Measurements from ENCODE around the gene SHOC2.
A peak's percentile ranks its signal among the peaks of the same experiment; 100 is the strongest.

SHOC2 gene

DNA sequence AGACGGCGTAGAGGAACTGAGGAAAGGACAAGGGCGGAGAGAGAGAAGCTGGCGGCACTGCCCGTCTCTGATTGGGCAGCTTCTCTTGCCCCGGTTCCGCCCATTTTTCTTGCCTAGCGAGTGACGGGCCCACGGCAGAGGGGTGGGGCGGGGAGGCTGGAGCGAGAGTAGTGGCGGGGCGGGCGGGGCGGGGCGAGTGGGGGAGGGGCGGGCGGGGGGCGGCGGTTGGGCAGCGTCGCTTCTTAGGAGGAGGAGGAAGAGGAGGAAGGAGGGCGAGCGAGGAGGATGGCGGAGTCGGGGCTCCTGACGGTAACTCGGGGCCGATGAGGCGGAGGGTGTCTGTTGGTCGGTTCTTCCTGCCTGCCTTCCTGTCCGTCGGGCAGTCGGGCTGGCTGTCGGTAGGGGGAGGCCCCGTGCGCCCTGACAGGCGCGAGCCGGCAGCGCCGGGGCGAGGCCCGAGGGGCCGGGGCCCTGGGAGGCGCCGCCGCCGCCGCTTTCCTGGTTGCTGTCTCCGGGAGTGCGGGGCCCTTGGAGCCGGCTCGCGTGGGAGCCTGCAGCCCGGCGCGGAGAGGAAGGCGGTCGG, at the start of gene SHOC2:
Gene SHOC2 (plus strand): TSS at position 256 of the 583 bp plus-strand sequence. CDS start 44,755 bp downstream, outside the sequence.
- no peak for DNase-seq

DNA sequence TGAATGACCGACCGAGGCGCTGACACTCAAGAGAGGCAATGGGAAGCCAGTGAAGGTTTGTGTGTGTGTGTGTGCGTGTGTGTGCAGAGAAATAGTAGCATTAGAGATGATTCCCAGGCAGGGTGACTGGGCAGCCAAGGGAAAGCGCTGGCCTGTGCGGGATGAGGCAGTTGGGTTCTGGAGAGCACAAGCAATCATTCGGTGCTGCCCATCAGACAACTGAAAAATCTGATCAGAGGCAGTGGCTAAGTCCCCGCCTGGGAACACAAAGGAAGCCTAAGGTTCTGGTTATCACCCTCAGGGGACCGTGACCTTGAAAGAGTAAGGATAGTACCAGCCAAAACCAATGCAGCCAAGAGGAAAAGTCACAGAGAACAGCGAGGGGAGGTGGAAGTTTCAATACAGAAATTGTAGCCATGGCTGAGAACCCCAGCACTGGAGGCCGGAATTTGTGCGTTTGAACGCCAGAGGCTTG, 48.5 kb upstream of the SHOC2 start:
- DNase-seq, result no peak

DNA sequence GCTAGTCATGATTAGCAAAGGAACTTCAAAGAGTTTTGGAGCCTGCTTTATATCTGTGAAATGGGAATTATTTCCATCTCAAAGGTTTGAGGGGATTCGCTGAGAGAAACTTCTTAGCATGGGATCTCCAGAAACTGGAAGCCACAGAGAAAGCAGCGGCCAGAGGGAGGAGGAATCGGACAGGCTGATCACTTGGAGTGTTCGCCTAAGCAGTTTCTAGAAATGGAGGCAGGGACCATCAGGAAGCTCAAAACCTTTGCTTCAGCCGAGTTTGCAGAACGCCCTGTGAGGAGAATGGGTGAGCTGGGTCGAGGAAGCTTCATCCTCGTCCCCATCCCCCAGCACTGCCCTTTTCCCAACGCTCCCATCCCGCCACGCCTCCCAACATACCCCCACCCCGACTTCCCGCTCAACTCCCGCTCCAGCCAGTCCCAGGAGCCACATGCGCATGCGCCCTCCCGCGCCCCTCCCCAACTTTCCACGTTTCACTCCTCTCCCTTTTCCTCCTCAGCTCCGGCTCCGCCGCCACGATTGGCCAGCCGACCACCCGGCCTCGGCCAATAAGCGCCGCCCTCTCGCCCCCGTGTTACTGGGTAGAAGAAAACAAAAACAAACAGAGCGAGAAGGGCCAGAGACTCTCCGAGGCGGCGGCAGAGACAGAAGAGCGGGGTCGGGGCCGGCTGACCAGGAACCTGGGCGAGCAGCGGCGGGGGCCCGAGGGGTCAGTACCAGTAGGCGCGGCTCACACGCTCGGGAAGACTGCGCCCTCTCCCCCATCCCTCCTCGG, 47.9 kb upstream of the SHOC2 start, which contains the start of gene PDCD4:
Gene PDCD4 (plus strand): TSS at position 631 of the 787 bp plus-strand sequence. CDS start 4,100 bp downstream, outside the sequence.
- DNase-seq, result peak; percentile 45

DNA sequence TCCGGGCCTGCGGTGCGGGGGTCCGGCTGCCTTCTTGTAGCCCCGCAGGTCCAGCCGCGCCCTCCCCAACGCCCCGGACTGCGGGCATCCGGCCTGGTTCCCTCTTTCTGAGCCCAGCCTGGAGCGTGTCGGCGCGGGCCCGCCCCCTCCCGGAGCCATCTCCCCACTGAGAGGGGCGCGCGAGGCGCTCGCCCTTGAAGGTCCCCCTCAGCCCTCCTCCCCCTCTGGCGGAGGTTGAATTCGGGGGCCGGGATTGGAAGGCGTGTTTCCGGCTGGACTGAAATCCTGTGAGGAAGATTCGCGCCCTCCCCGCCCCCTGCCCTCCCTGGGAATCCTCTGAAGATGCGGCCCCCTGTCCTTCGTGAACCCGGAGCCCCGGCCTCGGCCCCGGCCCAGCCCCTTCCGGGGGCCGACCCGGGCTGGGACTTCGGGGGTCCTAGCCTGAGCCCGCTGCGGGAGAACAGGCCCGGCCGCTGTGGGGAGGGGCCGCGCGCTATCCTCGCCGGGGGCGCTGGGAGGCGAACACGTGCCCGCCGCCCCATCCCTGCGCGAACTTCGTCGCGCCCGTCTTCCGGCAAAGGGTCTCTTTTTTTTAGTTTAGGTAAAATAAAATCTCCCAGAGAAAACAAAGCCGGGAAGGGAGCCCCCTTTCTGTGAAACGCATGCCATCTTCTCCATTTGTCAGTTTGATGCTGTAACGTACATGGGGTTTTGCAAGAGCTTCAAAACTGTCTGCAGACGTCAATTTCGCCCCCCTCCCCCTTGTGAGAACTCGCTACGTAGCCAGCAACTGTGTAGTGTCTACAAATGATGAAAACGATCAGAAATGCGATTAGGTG, 47.0 kb upstream of the SHOC2 start:
- DNase-seq, result peak; percentile 42

DNA sequence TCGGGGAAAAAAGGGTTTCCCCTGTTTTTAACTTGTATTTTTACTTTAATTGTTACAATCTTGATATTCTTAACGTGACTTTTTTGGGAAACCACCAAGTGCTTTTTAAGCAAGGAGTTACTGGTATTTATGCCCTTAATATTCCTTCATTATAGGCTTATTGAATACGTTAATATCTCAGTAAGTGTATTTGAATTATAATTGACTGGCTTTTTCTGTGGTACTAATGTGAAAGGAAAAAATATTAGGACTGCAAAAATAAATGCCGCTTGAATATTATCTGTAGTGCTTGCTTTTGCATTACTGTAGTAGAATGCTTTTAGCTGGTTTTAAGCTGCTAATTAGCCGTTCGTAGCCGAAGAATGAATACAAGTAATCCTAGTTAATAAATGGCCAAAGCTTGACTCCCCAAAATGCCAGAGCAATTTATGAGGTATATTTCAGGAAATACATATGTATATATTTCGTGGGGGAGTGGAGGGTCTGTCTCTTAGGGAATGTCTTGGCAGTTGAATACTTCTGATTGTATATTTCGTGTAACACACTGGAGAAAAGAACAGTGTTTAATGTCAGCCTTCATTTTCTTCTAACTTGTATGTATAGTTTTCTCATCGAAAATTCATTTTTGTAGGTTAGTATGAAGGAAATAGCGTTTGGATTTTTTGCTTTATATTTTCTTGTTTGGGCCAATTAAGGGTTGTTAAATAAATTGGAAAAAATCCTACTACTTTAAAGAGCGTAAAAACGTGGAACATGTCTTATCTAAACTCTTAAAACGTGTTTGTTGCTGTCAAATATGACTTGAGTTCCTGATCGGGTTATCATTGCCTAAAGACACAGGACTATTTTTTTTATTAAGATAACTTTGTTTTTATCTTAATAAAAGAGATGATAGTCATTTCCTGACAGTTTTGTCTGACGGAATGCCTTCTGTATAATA, 46.1 kb upstream of the SHOC2 start:
- no peak for DNase-seq

DNA sequence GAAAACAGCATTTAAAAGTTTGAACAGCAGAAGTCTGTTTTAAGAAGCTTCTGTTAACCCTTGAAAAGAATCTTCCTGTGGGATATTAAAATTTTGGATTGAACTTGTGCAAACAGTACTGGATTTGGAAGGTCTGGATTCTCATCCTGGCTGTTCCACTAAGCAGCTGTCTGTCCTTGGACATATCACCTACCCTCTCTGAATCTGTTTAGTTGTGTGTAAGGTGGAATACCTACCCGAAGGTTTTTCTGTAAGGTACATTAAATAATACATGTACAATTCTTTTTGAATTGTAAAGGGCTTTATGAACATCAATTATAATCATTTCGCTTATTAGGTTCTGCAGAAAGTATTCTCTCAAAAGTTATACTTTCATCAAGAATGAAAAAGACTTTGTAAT, 45.5 kb upstream of the SHOC2 start:
- DNase-seq, result no peak

DNA sequence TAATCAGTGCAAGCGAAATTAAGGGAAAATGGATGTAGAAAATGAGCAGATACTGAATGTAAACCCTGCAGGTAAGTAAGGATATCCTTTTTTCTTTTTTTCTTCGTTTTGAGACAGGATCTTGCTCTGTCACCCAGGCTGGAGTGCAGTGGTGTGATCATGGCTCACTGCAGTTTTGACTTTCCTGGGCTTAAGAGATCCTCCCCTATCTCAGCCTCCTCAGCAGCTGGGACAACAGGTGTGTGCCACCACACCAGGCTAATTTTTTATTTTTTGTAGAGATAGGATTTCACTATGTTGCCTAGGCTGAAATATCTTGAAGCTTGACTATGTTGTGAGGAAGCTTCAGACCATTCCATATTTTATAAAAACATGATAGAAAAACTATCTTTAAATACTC, 43.4 kb upstream of the SHOC2 start:
- no peak for DNase-seq

DNA sequence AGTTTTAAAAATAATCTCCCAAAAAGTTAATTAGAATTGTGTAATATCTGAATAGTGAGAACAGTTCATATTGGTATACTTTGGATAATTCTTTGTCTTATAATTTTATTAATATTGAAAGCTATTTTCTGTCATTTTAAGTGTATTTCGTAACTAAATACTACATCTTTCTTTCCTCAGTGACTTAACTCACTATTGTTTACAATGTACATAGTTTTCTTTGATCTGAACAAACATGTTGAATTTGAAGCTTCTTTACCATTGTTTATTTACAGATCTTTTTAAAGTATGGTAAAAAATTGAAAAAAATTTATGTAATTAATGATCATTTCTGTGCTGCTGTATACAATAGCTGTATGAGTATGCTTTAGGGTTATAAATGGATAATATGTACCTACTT, 42.6 kb upstream of the SHOC2 start:
- DNase-seq, result no peak

DNA sequence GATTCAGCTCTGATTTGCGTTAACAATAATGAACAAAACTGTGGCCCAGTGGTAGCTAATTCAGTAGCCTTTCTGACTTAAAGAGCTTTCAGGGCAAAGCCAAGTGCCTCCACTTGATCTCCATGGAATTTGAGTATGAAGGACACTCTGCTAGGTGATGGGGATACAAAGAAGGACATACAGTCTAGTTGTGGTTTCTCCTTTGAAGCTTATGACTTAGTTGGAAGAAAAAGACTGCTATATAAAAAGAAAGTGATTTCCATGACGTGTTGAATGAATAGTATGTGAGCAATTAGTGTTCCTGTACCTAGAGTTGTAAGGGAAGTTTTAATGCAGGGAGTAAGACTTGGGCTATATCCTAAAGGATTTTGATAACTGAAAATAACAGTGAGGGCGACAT, 39.4 kb upstream of the SHOC2 start:
- no peak for DNase-seq

DNA sequence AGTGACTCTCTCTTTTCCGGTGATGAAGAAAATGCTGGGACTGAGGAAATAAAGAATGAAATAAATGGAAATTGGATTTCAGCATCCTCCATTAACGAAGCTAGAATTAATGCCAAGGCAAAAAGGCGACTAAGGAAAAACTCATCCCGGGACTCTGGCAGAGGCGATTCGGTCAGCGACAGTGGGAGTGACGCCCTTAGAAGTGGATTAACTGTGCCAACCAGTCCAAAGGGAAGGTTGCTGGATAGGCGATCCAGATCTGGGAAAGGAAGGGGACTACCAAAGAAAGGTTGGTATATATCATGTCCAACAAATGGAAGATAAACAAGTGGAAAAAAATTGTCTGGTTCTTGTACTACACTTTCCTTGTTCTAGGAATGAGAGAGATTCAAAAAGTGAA, 38.2 kb upstream of the SHOC2 start:
- no peak for DNase-seq

DNA sequence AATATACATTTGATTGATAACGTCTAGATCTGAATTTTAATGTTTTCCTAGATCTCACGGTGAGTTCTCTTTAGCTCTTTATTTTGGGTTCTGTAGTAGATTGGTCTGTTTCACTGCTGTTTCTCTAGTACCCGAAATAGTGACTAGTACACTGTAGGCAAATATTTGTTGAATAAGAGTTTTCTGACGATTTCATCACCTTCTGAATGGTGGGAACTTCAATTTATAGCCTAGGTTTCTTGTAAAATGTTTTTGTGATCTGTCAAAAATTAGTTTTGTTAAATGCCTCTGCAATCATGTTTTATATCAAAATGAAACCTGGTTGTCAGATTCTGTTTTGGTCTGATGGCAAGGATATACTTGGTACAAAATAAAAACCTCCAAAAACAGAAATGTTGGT, 37.5 kb upstream of the SHOC2 start:
- no peak for DNase-seq

DNA sequence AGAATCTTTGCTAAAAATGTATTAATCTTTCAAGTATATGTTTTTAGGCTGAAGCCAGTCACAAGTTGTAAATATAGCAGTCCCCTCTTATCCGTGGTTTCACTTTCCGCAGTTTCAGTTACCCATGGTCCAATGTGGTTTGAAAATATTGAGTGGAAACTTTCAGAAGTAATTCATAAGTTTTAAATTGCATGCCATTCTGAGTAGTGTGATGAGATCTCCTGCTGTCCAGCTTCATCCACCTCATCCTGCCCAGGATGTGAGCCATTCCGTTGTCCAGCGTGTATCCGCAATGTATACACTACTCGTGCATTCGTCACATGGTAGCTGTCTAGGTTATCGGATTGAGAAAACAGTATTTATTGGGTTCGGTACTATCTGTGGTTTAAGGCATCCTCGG, 35.5 kb upstream of the SHOC2 start:
- no peak for DNase-seq

DNA sequence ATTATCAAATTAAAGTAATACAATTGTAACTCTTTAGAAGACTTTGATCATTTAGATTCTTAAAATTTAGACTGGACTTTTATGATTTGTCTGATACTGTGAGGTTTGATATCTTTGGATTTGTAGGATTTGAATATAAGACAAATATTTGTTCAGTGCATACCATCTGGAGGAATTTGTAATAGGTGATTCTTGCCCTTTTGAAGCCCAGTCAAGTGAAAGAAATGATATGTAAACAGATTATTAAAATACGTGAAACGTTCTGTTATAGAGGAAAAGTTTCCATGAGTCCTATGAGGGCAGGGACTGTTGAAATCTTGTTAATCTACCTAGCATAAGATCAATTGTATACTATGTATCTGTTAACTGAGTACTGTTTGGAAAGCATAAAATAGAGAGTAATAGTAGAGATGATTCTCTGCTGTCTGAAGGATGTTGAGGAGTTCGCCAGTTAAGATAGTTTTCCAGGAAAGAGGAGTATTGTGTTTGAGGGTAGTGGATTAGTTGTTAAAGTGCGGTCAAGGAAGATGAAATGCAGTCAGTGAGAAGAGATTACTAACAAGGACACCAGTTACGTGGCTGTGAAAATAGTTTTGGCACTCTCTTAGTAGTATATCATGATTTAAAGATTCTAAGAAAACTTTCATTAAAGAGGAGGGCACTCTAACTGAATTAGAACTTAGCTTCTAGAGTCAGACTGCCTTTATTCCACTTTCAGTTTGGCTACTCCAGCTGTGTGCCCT, 33.3 kb upstream of the SHOC2 start:
- DNase-seq, result no peak

DNA sequence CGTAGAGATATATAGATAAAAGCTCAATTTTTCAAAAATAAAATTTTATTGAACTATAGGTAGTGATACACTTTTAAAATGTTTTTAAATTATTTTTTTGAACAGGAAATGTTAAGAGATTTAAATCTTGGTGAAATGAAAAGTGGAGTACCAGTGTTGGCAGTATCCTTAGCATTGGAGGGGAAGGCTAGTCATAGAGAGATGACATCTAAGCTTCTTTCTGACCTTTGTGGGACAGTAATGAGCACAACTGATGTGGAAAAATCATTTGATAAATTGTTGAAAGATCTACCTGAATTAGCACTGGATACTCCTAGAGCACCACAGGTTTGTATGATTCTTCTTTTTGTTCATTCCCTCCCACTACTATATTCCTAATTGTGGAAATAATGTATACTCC, 31.8 kb upstream of the SHOC2 start:
- DNase-seq, result no peak

DNA sequence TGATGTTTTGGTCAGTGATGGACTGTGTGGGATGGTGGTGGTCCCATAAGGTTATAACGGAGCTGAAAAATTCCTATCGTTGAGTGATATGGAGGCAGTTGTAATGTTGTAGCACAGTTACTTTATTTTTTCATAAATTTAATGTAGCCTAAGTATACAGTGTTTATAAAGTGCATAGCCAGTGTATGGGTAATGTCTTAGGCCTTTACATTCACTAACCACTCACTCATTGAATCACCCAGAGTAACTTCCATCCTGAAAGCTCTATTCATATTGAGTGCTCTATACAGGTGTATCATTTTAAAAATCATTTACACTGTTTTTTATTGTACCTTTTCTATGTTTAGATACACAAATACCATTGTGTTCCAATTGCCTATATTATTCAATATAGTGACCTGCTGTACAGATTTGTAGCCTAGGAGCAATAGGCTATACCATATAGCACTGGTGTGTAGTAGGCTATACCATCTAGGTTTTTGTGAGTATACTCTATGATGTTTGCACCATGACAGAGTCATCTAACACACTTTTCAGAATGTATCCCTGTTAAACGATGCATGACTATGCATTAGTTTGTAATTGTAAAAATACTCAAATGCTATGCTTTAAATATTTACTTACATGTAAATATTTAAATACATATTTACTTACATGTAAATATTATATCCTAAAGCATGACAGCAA, 26.7 kb upstream of the SHOC2 start:
- DNase-seq, result no peak

DNA sequence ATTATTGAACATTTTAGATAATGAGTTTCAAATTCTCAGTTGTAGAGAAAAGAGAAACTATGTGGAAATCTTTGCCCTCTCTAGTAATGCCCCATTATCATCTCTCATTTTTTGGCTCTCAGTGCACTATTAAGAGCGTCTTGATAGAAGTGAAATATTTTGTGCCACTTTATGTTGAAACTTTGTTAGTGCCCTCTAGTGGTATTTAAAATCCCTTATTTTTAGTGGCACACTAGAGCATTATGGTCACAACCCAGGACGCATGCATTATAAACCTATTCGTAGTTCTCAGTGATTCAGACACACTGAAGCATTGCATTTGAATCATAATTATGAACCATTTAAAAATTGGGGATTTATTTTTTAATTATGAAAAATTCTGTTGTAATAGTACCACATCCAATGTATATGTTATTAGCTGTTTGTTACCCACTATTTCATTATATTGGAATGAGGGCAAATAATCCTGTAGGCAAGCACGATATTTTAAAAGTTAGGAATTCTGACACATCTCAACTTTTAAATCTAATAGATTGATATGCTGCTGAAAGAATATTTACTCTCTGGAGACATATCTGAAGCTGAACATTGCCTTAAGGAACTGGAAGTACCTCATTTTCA, 25.7 kb upstream of the SHOC2 start:
- DNase-seq, result no peak

DNA sequence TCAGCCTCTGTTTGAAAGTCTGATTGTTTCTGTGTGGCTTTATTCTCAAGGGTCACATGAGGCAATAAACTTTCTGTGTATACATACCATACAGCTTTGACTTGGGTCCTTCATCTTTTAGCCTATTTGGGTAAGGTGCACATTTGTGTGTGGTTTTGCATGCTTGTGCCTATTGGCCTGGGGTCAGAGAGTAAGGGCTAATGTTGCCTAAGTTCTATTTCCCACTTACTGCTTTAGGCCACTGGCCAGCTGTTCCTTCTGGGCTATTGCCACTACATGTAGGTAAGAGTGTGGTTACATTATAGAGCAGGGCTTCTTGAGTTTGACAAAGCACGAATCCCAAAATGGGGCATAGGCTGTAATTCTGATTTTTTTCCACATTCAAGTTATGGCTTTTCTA, 22.2 kb upstream of the SHOC2 start:
- DNase-seq, result no peak

DNA sequence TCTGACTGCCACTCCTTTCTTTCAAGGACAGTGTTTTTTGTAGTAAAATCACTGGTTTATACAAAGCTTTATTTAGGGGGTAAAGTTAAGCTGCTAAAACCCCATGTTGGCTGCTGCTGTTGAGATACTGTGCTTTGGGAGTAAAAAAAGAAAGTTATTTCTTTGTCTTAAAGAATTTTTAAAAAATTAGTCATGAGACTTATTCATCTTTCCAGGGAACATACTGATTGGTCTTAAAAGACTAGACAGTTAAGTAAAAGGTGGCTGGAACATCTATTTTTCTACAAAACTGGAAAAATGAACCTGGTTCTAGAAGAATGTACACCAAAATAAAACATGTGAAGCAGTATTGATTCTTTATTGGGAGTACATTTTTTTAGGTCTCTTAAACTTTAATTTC, 21.0 kb upstream of the SHOC2 start:
- no peak for DNase-seq

DNA sequence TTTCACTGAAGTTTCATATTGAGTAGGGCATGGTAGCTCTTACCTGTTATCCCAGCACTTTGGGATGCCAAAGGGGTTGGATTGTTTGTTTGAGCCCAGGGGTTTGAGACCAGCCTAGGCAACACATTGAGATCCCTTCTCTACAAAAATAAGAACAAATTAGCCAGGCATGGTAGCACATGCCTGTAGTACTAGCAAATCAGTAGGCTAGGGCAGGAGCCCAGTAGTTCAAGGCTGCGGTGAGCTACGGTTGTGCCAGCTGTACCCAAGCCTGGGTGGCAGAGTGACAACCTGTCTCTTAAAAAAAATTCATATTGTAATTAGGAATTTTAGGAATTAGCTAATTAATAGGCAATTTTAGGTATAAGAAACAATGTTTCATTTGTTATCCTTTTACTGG, 18.4 kb upstream of the SHOC2 start:
- DNase-seq, result no peak

DNA sequence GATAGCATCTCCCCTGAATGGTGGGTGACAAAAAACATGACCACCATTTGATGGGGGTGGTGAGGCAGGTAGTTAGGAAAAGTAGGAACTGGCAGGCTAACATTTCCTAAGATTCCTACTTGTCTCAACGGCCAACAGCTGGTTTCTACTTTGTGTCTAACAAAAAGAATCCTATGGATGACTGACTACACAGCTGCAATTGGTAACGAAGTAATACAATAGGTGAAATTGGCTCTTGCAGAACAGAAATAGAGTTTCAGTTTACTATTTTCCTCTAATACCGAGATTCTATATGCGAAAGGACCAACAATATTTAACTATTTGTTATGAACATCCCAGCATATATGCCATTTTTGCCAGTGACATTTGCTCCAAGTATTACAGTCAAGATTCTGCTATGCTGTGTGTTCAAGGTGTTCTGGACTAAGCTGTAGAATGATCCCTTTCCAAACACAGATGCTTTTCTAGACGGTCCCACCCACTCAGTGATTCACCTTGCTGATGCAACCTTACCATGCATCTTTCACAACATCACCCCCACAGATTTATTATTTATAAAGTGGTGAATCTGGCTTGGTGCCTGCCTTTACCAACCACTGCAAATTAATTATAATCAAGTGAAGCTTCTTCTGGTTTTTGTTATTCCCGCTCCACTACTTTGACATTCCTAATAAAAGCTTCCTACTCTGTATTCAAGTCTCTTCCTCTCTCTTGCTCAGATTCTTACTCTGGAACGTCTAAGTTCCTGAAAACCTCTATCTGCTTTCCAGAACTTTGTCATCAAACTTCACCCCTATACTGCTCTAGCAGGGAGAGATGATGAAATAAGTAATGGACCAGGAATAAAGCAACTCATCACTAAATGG, 17.2 kb upstream of the SHOC2 start:
- DNase-seq, result no peak
